Measurements from ENCODE around the gene MAGEB4. TPM values are rescaled to one million over a fixed set of nuclear protein-coding genes. Genes with fewer than 3 reads are reported as not detected.

The MAGEB4 gene
- total and polyA plus RNA-seq, 2 experiments from 2014 or later: not detected

DNA sequence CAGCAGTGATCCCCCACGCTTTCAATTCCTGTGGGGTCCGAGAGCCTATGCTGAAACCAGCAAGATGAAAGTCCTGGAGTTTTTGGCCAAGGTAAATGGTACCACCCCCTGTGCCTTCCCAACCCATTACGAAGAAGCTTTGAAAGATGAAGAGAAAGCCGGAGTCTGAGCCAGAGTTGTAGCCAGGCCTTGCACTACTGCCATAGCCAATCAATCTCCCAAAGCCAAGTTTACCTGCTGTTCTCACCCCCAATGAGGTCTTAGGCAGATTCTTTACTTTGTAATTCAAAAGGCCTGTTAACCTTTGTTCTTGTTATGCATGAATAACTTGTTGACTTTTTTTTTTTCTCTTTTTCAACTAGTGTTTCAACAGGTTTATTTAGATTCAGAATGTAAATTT lies 22.4 kb upstream of the MAGEB4 start:
- H3K4me1 ChIP-seq (ENCODE audit: low read depth): peaks cover 3% of the 10 kb centered on the region
- H3K9me3 ChIP-seq (ENCODE audit: low read depth): no peaks in the 10 kb centered on the region
- H3K27ac ChIP-seq: no peak overlapping the region
- H3K27me3 ChIP-seq: no peaks in the 10 kb centered on the region
- TF ChIP-seq, protein P1, sequence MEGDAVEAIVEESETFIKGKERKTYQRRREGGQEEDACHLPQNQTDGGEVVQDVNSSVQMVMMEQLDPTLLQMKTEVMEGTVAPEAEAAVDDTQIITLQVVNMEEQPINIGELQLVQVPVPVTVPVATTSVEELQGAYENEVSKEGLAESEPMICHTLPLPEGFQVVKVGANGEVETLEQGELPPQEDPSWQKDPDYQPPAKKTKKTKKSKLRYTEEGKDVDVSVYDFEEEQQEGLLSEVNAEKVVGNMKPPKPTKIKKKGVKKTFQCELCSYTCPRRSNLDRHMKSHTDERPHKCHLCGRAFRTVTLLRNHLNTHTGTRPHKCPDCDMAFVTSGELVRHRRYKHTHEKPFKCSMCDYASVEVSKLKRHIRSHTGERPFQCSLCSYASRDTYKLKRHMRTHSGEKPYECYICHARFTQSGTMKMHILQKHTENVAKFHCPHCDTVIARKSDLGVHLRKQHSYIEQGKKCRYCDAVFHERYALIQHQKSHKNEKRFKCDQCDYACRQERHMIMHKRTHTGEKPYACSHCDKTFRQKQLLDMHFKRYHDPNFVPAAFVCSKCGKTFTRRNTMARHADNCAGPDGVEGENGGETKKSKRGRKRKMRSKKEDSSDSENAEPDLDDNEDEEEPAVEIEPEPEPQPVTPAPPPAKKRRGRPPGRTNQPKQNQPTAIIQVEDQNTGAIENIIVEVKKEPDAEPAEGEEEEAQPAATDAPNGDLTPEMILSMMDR (IDR thresholded peaks at IDR 0.05; ENCODE audit: low read depth, low read length): no peak
- no peak for DNase-seq (ENCODE audit: low read depth in 1 of 2, low spot score in 1 of 2)
- no peak overlapping the region for H3K4me3 ChIP-seq
- no peaks in the 10 kb centered on the region for H3K36me3 ChIP-seq

DNA sequence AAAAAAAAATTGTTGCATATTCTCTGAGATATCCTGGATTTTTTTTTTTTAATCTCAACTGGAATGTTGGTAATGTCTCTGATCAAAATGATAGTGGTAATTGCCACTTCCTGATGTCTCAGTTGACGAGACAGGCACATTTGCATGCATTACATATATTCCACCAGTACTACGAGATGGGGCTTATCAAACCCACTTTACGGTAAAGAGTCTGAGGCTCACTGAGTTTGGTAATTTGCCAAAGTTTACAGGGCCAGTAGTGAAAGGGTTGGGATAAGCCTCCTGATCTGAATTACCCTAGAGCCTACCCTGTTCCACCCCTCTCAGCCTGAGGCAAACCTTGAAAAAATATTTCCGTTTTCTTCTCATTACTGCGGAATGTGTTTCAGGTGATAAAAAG lies 21.1 kb upstream of the MAGEB4 start:
- Histone ChIP-seq H3K27me3 (no peaks in the 10 kb centered on the region), H3K4me3 (no peak overlapping the region), H3K36me3 (no peaks in the 10 kb centered on the region), H3K4me1 (ENCODE audit: low read depth) (peaks cover 12% of the 10 kb centered on the region), H3K9me3 (ENCODE audit: low read depth) (no peaks in the 10 kb centered on the region), H3K27ac (no peak overlapping the region)
- DNase-seq (ENCODE audit: low read depth in 1 of 2, low spot score in 1 of 2): no peak
- TF ChIP-seq, protein P1 (IDR thresholded peaks at IDR 0.05; ENCODE audit: low read depth, low read length): no peak

DNA sequence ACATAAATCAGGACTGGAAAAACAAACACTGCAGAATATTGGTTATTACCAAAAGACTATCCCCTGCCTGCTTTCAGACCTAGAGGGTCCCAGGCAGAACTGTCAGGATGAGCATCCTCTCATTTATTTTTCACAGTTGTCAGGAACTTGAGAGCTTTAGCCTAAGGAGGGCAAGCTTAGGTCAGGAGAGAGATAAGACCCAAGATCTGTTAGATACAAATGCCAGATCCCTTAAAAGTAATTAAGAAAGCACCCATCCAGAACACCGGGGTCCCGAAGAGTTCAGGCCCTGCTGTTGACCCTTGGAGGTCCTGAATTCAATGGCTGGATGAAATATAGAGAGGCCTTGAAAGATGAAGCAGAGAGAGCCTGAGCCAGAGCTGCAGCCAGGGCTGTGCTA lies 17.3 kb upstream of the MAGEB4 start:
- peaks cover 12% of the 10 kb centered on the region for H3K4me1 ChIP-seq (ENCODE audit: low read depth)
- H3K4me3 ChIP-seq: no peak overlapping the region
- H3K27ac ChIP-seq: peak overlapping the region; percentile 63
- no peaks in the 10 kb centered on the region for H3K36me3 ChIP-seq
- H3K9me3 ChIP-seq (ENCODE audit: low read depth): no peaks in the 10 kb centered on the region
- TF ChIP-seq, protein P1 (IDR thresholded peaks at IDR 0.05; ENCODE audit: low read depth, low read length): no peak
- DNase-seq (ENCODE audit: low read depth in 1 of 2, low spot score in 1 of 2): peak in 1 of 2 donors; percentile 21
- H3K27me3 ChIP-seq: no peaks in the 10 kb centered on the region

DNA sequence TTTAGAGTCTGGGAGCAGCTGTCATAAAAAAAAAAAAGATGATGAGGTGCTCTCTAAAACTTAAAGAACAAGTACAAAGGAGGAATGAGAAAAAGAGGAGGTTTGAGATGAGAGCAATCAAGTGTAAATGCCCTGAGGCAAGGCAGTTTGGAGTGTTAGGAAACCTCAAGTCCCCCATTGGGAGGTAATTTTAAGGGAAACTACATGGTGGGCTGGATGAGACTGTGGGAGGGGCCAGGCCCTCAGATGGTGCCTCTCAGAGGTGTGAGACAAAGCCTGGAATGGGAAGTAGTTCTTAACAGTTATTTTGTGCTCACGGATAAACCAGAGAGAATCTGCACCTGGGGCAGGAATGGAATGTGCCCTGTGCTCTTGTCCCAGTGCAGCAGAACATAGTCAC lies 13.3 kb upstream of the MAGEB4 start:
- H3K9me3 ChIP-seq (ENCODE audit: low read depth): no peaks in the 10 kb centered on the region
- H3K4me3 ChIP-seq: no peak overlapping the region
- H3K27ac ChIP-seq: no peak overlapping the region
- no peaks in the 10 kb centered on the region for H3K36me3 ChIP-seq
- peaks cover 12% of the 10 kb centered on the region for H3K4me1 ChIP-seq (ENCODE audit: low read depth)
- H3K27me3 ChIP-seq: no peaks in the 10 kb centered on the region
- TF ChIP-seq, protein P1 (IDR thresholded peaks at IDR 0.05; ENCODE audit: low read depth, low read length): no peak
- no peak for DNase-seq (ENCODE audit: low read depth in 1 of 2, low spot score in 1 of 2)

DNA sequence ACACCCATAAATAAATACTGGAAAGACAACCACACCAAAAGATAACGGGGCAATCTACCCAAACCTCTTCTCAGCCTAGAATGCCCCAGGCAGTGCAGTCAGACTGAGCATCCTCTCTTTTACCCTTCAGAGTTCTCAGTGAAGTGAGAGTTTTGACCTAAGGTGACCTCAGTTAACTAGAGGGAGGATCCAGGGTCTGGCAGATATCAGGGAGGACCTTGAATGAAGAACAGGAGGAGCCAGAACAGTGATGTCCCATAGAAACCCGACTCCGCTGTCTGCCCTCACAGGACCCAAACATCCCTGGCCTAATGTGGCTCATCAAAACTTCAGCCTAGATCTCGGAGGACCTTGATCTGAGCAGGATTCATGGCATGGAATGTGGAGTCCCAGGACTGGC lies 11.4 kb upstream of the MAGEB4 start, which contains the start of gene MAGEB3:
MAGEB3 (plus strand) TSS at position 263 of the 400 bp plus-strand sequence. CDS start 5,268 bp downstream, outside the sequence.
- DNase-seq (ENCODE audit: low read depth in 1 of 2, low spot score in 1 of 2): peak in 1 of 2 donors; percentile 5
- no peaks in the 10 kb centered on the region for H3K36me3 ChIP-seq
- H3K4me1 ChIP-seq (ENCODE audit: low read depth): no peaks in the 10 kb centered on the region
- TF ChIP-seq, protein P1 (IDR thresholded peaks at IDR 0.05; ENCODE audit: low read depth, low read length): no peak
- no peaks in the 10 kb centered on the region for H3K9me3 ChIP-seq (ENCODE audit: low read depth)
- no peak within 1 kb of the TSS for H3K27ac ChIP-seq
- H3K27me3 ChIP-seq: no peaks in the 10 kb centered on the region
- H3K4me3 ChIP-seq: no peak within 1 kb of the TSS

Measured in cardiac muscle cell (in vitro differentiated cells and primary cell).